Right lobe of liver (tissue), 4 donors: ENCODE results near the gene FHIT.

Source experiments
- CTCF ChIP-seq, 4 donors: fragments of 200-600 bp in 3 of 4; fragments of 450-650 bp in 1 of 4; IDR thresholded peaks; one replicate each; pipeline versions ENCODE4 v1.5.1 to v1.8.0; 2016 to 2022; ENCODE audit warnings: antibody characterized with exemption in 4 of 4, mild to moderate bottlenecking in 2 of 4
- POLR2A ChIP-seq: fragments of 450-650 bp; IDR thresholded peaks from one replicate; pipeline ENCODE4 v1.6.1; 2017; ENCODE audit warnings: antibody characterized with exemption, mild to moderate bottlenecking
- donor health status: DM: no; HTN: no; CAD: no.
- donor health status: DM: no; HTN: no; CAD: no.
- donor health status: DM: no; HTN: yes; CAD: no.

GRCh38 chr3:60153221-60153999 is 1097.8 kb downstream of the FHIT start:
- TF ChIP-seq CTCF (IDR thresholded peaks at IDR 0.05): no peak
- TF ChIP-seq POLR2A: no peak
